AG04450 (cell line): ENCODE measurements around the gene HYKK. TPM values are rescaled to one million over a fixed set of nuclear protein-coding genes. Genes with fewer than 3 reads are reported as not detected.

Experiments used
- CTCF ChIA-PET: fragments of 300-600, 350-600 bp; formaldehyde crosslinking; extraction: SDS; loops from one replicate; lab custom pipeline; 2022; ENCODE audit warnings: antibody characterized with exemption, inconsistent platforms; lab: Charles Lee
- POLR2A ChIA-PET: fragments of 350-600 bp; formaldehyde crosslinking; extraction: SDS; loops from one replicate; lab custom pipeline; 2021; ENCODE audit warnings: antibody characterized with exemption, inconsistent platforms; lab: Yijun Ruan, JAX
- DNase-seq: peaks from one replicate; pipeline ENCODE4 v3.0.0-alpha.2; 2011; ENCODE audit warnings: low read depth, low spot score
- H3K27ac ChIP-seq: one replicate; pipeline ENCODE4 v1.5.1; 2012; ENCODE audit warnings: low read depth, low read length, control low read depth
- H3K27me3 ChIP-seq: one replicate; pipeline ENCODE4 v1.6.0; 2012; ENCODE audit warnings: low read length; ENCODE audit not compliant: control insufficient read depth, insufficient read depth
- H3K4me3 ChIP-seq: 2 replicates; pipeline ENCODE4 v1.5.1; 2011; ENCODE audit warnings: mild to moderate bottlenecking, low read depth, low read length, control low read depth
- H3K9me3 ChIP-seq: 2 replicates; pipeline ENCODE4 v1.5.1; 2012; ENCODE audit warnings: low read length; ENCODE audit not compliant: control insufficient read depth, insufficient read depth
- CTCF ChIP-seq: IDR thresholded peaks from 2 replicates; pipeline ENCODE4 v1.5.1; 2011; ENCODE audit warnings: low read depth, low read length, control low read depth, inconsistent platforms
- polyA plus RNA-seq: library from polyadenylated mRNA; depleted of rRNA; stranded (reverse); fragments of >200 nt; gene quantifications from 2 replicates; pipeline ENCODE4 v1.2.3, GENCODE V29; 2011

The HYKK gene
- polyA plus RNA-seq, 1 experiment: 3.6 TPM

DNA sequence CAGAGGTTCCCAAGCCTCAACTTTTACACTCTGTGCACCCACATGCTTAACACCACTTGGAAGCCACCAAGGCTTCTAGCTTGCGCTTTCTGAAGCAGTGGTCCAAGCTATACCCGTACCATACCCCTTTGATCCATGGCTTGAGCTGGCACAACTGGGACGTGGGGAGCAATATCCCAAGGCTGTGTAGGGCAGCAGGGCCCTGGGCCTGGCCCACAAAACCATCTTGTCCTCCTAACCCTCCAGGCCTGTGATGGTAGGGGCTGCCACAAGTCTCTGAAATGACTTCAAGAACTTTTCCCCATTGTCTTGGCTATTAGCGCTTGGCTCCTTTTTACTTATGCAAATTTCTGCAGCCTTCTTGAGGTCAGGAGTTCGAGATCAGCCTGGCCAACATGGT lies 16.9 kb downstream of the HYKK start:
- no peak for TF ChIP-seq CTCF
- POLR2A ChIA-PET: no interaction called here
- Histone ChIP-seq H3K27ac (no peak overlapping the region), H3K9me3 (no peaks in the 10 kb centered on the region; the same call in 1 of the 2 replicates), H3K4me3 (no peak overlapping the region), H3K27me3 (no peaks in the 10 kb centered on the region)
- DNase-seq: no peak
- CTCF ChIA-PET: no interaction called here

- DNase-seq: no peak
- Histone ChIP-seq H3K27ac (no peak overlapping the region), H3K4me3 (no peak overlapping the region), H3K9me3 (no peaks in the 10 kb centered on the region; the same call in 1 of the 2 replicates), H3K27me3 (no peaks in the 10 kb centered on the region)
- CTCF ChIA-PET: no interaction called here
- no peak for TF ChIP-seq CTCF
- POLR2A ChIA-PET: no interaction called here
Measured at GRCh38 chr15:78527325-78527724, 19.9 kb downstream of the HYKK start.

- ChIA-PET POLR2A (no interaction called here), CTCF (interaction anchor here (0.6 kb wide), 2 partner anchors 141 to 293 kb away, joined by 5 to 8 read pairs; no protein-coding TSS in a partner anchor)
- no peak for DNase-seq
- Histone ChIP-seq H3K9me3 (no peaks in the 10 kb centered on the region), H3K27me3 (no peaks in the 10 kb centered on the region), H3K27ac (no peak overlapping the region), H3K4me3 (no peak overlapping the region)
- TF ChIP-seq CTCF: no peak
Measured at GRCh38 chr15:78533331-78533730, 26.0 kb downstream of the HYKK start.

DNA sequence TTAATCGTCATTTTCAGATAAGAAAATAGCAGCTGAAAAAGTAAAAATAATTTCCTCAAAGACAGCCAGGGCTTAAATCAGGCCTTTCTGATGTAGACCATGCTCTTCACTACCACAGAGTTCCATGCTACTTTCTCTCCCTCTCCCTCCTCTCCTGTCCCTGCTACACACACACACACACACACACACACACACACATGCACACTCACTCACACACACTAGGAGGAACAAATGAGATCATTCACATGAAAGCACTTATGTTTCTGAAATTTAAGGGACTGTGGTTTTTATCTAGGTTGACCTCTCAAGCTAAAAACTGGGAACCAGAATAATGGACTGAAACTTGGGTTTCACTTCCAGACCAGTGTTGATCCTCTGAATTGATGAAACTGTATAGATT lies 28.8 kb downstream of the HYKK start:
- ChIA-PET POLR2A (no interaction called here), CTCF (no interaction called here)
- Histone ChIP-seq H3K27me3 (no peaks in the 10 kb centered on the region), H3K4me3 (no peak overlapping the region), H3K9me3 (no peaks in the 10 kb centered on the region; the same call in 1 of the 2 replicates), H3K27ac (no peak overlapping the region)
- no peak for DNase-seq
- no peak for TF ChIP-seq CTCF

DNA sequence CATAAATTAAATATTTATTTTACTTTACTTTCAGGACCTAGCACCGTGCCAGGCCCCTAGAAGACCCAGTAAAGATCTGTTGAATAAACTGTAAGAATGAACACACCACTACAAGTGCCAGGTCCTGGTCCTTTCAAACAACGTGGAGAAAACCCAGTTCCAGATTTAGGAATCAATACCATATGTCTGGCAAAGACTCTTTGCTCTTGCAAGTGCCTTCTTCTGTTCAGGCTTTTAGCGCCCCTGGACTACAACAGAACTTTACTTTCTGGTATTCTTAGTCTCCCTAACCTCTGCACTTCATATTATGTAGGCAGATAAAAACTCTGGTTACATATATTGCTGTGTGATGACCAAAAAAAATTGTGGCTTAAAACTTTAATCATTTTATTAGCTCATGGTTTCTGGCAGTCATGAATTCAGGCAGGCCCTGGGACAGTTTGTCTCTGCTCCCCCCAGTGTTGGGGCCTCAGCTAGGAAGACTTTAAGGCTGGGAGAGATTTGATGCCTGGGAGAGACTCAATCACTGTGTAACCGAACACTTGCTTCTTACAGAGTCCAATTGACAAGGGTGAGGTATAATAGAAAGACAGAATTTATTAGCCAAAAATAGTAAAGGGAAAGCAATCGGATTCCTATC lies 30.0 kb downstream of the HYKK start:
- Histone ChIP-seq H3K27me3 (no peaks in the 10 kb centered on the region), H3K4me3 (no peak overlapping the region), H3K27ac (no peak overlapping the region), H3K9me3 (no peaks in the 10 kb centered on the region; the same call in 1 of the 2 replicates)
- DNase-seq: no peak
- ChIA-PET POLR2A (no interaction called here), CTCF (interaction anchor here (0.6 kb wide), 1 partner anchor 314 kb away, joined by 5 read pairs; no protein-coding TSS in a partner anchor)
- no peak for TF ChIP-seq CTCF
